GM21825 (cell line): ENCODE measurements around the gene FAM193B.

Experiments
- ATAC-seq: cut with Tn5 transposase; IDR thresholded peaks from one replicate; pipeline ENCODE4 v1.9.1; 2021; ENCODE audit warnings: mild to moderate bottlenecking, moderate library complexity; ENCODE audit not compliant: unreplicated experiment

Gene FAM193B

GRCh38 chr5:177519463-177520235, 34.7 kb downstream of the FAM193B start:
- ATAC-seq: no peak

DNA sequence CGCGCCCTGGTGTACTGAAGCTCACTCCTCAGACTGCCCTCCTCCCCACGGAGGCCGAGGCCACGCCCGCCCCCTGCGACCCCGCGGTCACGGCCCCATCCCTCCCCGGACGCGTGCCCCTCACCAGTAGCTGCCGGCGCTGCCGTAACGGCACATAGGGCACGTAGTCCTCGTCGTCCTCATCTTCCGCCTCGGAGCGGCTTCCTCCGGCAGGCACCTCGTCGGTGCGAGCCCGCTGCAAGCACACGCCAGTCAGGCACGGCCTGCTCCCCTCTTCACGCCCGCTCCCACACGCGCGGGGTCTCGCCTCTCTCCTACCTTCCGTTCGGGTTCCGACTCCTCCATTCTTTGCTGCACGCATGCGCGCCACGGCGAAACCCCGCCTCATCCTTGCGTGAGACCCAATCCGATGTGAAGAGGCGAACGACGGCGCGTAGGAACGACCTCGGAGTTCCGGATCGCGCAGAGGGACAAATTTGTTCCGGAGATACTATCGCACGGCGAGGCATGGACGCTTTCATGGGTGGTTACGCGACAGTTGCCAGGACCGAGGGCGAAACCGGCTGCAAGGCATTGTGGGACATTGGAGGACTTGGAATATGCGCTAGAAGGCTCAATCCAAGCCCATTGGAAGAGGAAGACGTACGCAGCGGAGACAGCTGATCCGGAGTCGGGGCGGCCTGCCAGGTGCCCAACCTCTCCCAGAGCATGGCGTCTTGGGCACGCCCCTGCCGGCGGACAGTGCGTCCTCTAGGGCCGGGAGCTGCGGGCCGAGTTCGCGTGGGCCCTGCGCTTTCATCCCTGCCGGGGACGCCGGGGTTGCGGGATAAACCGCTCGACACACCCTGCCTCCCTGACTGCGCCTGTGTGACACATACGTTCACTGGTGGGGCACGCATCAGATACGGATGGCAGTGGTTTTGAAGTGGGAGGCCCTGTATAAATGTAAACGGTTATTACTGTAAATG, 37.5 kb downstream of the FAM193B start, which contains the start of gene DDX41:
DDX41 (minus strand) TSS at position 361 of the 968 bp plus-strand sequence; CDS start at position 345, 16 bp downstream.
- peak; percentile 79 for ATAC-seq

- no peak for ATAC-seq
Observed at GRCh38 chr5:177515580-177515979, 38.8 kb downstream of the FAM193B start.

DNA sequence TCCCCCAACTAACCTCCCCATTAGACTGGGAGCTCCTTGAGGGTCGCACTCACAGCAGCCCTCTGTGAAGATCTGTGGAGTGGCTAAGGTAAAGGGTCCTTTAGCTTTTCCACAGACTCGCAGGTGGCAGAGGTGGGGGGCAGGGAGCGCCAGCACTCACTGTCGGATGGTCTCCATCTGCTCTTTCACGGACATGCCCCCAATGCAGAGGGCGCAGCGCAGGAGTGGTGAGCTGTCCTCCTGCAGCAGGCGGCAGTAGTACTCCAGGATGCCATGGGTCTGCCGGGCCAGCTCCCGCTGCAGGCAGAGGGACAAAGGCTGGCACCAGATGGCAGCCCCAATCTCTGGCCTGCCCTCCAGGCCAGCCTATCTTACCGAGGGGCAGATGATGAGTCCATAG, 39.8 kb downstream of the FAM193B start:
- no peak for ATAC-seq

- ATAC-seq: no peak
Observed at GRCh38 chr5:177513500-177513899, 40.9 kb downstream of the FAM193B start.

DNA sequence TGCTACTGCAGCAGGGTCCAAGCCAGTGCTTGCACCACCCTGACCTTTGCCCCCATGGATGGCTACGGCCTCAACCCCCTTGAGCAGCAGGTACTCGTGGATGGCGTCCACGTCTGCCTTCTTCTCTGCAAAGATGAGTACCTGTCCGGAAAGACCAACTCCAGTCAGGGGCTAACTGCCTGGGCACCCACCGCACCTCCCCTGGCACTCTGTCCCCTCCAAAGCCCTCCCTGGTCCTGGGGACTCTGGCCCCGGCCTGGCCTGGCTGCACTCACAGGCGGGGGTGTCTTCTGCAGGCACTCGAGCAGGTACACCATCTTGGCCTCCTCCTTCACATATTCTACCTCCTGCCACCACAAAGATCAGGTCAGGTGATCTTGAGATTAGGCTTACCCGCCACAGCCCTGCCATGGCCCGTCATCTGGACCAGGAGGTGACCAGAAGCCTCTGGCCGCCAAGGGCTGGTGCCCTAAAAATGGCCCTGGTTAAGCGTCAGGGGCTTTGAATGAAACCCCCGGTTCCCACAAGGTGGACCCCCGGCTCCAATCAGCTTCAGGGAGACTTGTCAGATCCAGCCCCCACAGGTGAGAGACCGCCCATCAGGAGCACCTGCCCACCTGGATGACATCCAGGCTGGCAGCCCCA, 41.5 kb downstream of the FAM193B start:
- no peak for ATAC-seq

DNA sequence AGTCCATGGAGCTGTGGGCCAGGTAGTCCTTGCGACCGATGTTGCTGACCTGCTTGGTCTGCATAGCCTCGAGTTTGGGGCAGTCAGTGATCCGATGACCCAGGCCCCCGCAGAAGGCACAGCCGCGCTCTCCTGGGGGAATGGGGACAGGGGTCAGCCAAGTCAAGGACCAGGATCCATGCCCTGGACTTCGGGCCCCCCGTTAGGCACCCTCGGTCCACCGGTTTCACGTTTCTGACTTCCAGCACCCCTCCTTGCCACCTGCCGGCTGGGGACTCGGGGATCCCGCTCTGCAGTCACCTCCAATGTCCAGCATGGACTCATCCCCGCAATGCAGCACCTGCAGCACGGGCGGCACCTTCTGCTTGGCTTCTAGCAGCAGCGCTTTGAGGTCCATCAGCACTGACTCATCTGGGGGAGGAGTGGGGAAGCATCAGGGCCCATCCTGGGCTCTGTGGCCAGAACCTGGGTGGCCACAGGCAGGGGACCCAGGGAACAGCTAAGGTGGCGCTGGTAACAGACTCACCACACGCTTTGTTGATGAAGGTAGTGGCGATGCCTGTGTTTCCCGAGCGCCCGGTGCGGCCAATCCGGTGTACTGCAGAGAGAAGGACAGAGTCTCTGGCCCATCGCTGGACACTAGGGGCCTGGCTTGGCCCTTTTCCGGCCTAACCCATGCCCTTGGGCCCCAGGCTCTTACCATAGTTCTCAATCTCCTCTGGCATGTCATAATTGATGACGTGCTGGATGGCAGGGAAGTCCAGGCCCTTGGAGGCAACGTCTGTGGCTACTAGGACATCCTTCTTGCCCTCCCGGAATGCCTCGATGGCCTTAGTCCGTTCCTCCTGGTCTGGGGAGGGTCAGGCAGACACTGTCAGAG, 42.3 kb downstream of the FAM193B start:
- no peak for ATAC-seq

GRCh38 chr5:177511181-177511580, 43.2 kb downstream of the FAM193B start:
- no peak for ATAC-seq

DNA sequence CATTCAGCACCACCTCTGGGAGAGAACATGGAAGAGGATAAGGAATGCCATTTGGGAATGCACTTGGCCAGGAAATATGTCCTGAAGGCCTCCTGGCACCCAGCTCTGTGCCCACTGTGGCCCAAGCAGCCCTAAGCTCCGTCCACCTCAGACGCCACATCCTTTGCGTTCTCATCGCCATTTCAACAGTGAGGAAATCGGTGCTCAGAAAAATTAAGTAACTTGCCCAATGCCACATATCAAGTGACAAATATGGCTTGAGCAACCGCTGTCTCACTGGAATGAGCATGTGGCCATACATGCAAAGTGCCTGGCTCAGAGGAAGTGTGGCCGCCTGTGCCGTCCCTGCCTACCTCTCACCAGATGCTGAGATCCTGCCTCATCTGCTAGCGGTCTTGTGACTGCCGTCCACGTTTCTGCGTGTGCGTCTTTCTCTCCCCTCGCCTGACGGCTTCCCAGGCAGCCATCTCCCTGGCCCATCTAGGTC, 43.8 kb downstream of the FAM193B start:
- no peak for ATAC-seq

GRCh38 chr5:177509991-177510566, 44.3 kb downstream of the FAM193B start:
- ATAC-seq: peak; percentile 33

DNA sequence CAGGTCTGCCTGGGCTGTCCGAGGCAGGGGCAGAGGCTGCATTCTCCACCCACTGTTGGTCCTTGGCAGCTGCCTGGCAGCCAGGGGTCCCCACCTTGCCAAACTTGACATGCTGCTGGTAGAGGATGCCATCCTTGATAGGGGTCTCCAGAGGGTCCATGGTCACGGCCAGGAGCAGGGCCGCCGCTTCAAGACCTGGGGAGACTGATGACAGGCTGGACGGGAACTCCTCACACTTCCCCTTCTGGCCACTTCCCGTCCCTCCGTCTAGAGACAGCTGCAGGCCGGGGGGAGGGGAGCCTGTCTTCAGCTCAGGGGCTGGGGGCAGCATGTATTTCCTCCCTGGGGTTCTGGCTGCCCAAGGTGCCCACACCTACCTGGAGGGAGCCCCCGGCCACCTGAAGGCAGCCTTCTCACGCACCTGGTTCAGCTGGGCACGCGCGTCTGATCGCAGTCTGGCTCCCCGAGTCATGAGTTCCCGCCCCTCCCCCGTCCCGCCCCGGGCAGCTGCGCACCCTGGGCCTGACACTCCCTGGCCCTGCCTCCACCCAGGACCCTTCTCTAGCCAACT, 44.9 kb downstream of the FAM193B start, which contains the start of gene DOK3:
DOK3 (minus strand) TSS at position 446 of the 571 bp plus-strand sequence; CDS start at position 160, 286 bp downstream.
- ATAC-seq: peak; percentile 23

- ATAC-seq: no peak
Observed at GRCh38 chr5:177508837-177509236, 45.5 kb downstream of the FAM193B start.

- no peak for ATAC-seq
Observed at GRCh38 chr5:177508221-177508611, 46.1 kb downstream of the FAM193B start.

DNA sequence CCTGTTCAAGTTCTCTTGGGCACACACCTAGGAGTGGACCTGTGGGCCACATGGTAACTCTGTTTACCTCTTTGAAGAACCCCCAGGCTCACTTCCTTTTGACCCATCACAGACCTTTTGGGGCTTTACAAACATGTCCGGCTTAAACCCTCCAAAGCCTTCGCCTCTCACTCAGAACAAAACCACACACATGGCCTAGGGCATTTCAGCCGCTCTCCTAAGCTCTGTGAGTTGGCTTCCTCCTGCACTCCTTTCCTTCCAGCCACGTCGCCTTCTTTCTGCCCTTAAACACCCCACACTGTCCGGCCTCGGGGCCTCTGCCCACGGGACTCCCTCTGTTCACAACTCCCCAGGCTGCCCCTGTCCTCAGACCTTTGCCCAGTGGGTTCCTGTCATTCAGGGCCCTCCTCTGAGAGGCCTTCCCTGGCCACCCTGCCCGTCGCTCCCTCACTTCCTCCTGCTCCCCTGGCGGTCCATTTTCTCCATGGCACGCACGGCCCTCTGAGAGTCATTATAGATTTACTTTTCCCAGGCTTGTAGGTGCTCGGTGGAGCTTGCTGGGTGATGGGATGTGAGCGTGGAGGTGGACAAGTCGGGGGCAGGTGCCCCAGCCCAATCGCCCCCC, 46.7 kb downstream of the FAM193B start:
- no peak for ATAC-seq

DNA sequence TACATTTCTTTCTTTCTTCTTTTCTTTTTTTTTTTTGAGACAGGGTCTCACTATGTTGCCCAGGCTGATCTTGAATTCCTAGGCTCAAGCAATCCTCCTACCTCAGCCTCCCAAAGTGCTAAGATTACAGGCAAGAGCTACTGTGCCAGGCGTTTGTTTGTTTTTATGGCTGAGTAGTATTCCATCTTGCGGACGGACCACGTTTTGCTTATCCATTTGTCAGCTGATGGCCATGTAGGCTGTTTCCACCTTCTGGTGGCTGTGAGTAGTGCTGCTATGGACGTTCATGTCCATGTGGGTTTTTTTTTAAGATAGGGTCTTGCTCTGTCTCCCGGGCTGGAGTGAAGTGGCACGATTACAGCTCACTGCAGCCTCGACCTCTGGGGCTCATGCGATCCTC, 47.2 kb downstream of the FAM193B start:
- ATAC-seq: no peak

DNA sequence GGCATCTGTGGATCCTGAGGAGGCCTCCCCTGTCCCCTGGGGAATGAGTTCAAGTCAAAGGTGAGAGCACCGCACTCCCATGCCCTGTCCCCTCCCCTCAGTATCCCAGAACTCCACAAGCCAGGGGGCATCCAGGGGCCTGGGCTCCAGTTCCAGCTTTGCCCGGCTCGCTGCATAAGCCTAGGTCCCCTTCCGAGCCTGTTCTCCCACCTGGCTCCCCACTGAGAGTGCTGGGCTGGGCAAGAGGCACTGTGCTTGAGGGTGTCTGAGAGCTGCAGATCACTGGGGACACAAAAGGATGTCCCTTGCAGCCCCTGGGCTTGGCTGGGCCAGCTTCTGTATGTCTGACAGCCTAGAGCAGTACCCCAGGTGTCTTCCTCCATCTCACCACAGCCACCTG, 49.3 kb downstream of the FAM193B start:
- no peak for ATAC-seq

DNA sequence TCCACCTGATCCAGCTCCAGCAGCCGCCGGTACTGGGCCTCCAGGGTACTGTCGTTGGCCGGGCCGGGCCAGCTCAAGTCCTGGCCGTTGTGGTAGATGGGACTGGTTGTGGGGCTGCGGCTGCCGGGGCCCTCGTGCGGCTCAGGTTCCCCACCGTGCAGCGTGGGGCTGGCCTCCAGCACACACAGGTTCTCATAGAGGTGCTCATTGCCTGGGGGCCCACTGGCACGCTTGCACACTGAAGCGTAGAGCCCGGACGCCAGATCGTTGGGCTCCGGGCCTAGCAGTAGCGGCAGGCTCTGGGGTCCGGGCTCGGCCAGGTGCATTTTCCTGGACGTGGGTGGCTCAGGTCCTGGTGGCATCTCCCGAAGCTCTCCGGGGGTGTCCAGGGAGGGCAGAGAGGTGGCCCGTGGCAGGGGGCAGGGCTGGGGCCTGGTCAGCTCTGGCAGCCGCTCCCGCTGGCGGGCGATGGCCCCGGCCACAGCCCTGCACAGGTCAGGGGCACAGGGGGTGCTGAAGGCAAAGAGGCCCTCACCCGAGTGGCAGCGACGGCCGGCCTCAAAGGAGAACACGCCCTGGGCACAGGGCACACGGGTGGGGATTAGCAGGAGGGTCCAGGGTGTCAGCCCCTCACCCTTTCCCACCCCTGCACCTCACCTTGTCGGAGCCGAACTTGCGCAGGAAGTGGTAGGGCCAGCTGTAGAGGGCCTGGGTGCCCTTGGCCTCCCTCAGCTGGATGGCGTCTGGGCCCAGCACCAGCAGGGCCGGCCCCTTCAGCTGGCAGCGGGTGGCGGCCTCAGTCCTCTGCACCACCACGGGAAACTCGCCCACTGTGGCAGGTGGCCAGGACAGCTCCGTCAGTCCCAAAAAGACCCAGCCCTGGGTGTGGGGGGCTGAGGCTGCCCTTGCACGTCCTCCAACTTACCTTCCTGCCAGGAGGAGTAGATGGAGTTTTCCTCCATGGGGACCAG, 50.0 kb downstream of the FAM193B start:
- ATAC-seq: no peak
